HAP-1 (cell line): ENCODE results near the gene VAV2.

Source experiments
- DNase-seq, 2 experiments: peaks; one replicate each; pipeline ENCODE4 v3.0.0-alpha.2; 2016 to 2020; ENCODE audit warnings: low spot score in 2 of 2
- H3K27me3 ChIP-seq: fragments of 250-450 bp; sonication (Bioruptor Pico); 2 replicates; pipeline ENCODE4 v1.5.1; 2020; ENCODE audit warnings: low read depth, mild to moderate bottlenecking, moderate library complexity
- H3K36me3 ChIP-seq: fragments of 250-450 bp; sonication (Bioruptor Pico); replicated peaks from 2 replicates; pipeline ENCODE4 v1.5.1; 2020; ENCODE audit warnings: mild to moderate bottlenecking
- H3K4me1 ChIP-seq: fragments of 250-450 bp; sonication (Bioruptor Pico); 2 replicates; pipeline ENCODE4 v1.5.1; 2020; ENCODE audit warnings: mild to moderate bottlenecking
- H3K4me3 ChIP-seq: fragments of 250-450 bp; sonication (Bioruptor Pico); 2 replicates; pipeline ENCODE4 v1.5.1; 2020; ENCODE audit warnings: mild to moderate bottlenecking, moderate library complexity
- H3K9me3 ChIP-seq: fragments of 250-450 bp; sonication (Bioruptor Pico); 2 replicates; pipeline ENCODE4 v1.5.1; 2020; ENCODE audit warnings: mild to moderate bottlenecking, moderate library complexity
- in situ Hi-C: fragments of 300-500 bp; cut with MboI; formaldehyde crosslinking; loops from 3 replicates; pipeline ENCODE4 v1.14.3; 2020; ENCODE audit warnings: low sequenced_read_pairs, inconsistent platforms, mixed read lengths

The VAV2 gene

GRCh38 chr9:133791735-133792649 lies 200.1 kb downstream of the VAV2 start:
- Histone ChIP-seq H3K36me3 (no peaks in the 10 kb centered on the region; the same call in none of the 2 replicates), H3K4me1 (no peaks in the 10 kb centered on the region), H3K4me3 (no peak overlapping the region), H3K9me3 (no peaks in the 10 kb centered on the region), H3K27me3 (no peaks in the 10 kb centered on the region)
- DNase-seq, result no peak
- in situ Hi-C loops, result loop anchor here (5.0 kb wide), 1 partner anchor 200 kb away; the partner anchor contains the start of gene VAV2

- H3K4me1 ChIP-seq, result no peaks in the 10 kb centered on the region
- no peaks in the 10 kb centered on the region for H3K9me3 ChIP-seq
- H3K36me3 ChIP-seq, result peaks cover 2% of the 10 kb centered on the region
- no peak for DNase-seq
- no peak overlapping the region for H3K4me3 ChIP-seq
- no peaks in the 10 kb centered on the region for H3K27me3 ChIP-seq
- in situ Hi-C loops, result loop anchor here (5.0 kb wide), 1 partner anchor 201 kb away; the partner anchor contains the start of gene VAV2
Measured at GRCh38 chr9:133791069-133791468, 201.1 kb downstream of the VAV2 start.

- no peak for DNase-seq
- no peaks in the 10 kb centered on the region for H3K27me3 ChIP-seq
- no peaks in the 10 kb centered on the region for H3K9me3 ChIP-seq
- H3K36me3 ChIP-seq, result peaks cover 6% of the 10 kb centered on the region
- no peaks in the 10 kb centered on the region for H3K4me1 ChIP-seq
- no peak overlapping the region for H3K4me3 ChIP-seq
- in situ Hi-C loops, result loop anchor here (5.0 kb wide), 1 partner anchor 203 kb away; the partner anchor contains the start of gene VAV2
Measured at GRCh38 chr9:133789778-133790177, 202.3 kb downstream of the VAV2 start.

GRCh38 chr9:133788819-133789717 lies 203.1 kb downstream of the VAV2 start:
- H3K4me1 ChIP-seq, result no peaks in the 10 kb centered on the region
- in situ Hi-C loops, result no loop called here
- no peak overlapping the region for H3K4me3 ChIP-seq
- DNase-seq, result no peak
- no peaks in the 10 kb centered on the region for H3K27me3 ChIP-seq
- H3K36me3 ChIP-seq, result peaks cover 9% of the 10 kb centered on the region
- no peaks in the 10 kb centered on the region for H3K9me3 ChIP-seq

GRCh38 chr9:133788045-133788818 lies 203.9 kb downstream of the VAV2 start:
- no peaks in the 10 kb centered on the region for H3K4me1 ChIP-seq
- H3K9me3 ChIP-seq, result no peaks in the 10 kb centered on the region
- in situ Hi-C loops, result no loop called here
- no peaks in the 10 kb centered on the region for H3K27me3 ChIP-seq
- DNase-seq, result no peak
- peaks cover 9% of the 10 kb centered on the region; the same call in 1 of the 2 replicates for H3K36me3 ChIP-seq
- no peak overlapping the region for H3K4me3 ChIP-seq

- no peak overlapping the region for H3K4me3 ChIP-seq
- in situ Hi-C loops, result no loop called here
- no peaks in the 10 kb centered on the region for H3K4me1 ChIP-seq
- peak; percentile 12 to 70 for DNase-seq
- peaks cover 9% of the 10 kb centered on the region; the same call in 1 of the 2 replicates for H3K36me3 ChIP-seq
- H3K27me3 ChIP-seq, result no peaks in the 10 kb centered on the region
- H3K9me3 ChIP-seq, result no peaks in the 10 kb centered on the region
Measured at GRCh38 chr9:133787754-133788025, 204.4 kb downstream of the VAV2 start.

GRCh38 chr9:133786907-133787753 lies 205.0 kb downstream of the VAV2 start:
- Histone ChIP-seq H3K9me3 (no peaks in the 10 kb centered on the region), H3K36me3 (peaks cover 9% of the 10 kb centered on the region; the same call in 1 of the 2 replicates), H3K4me3 (no peak overlapping the region), H3K4me1 (no peaks in the 10 kb centered on the region), H3K27me3 (no peaks in the 10 kb centered on the region)
- in situ Hi-C loops, result no loop called here
- no peak for DNase-seq

- H3K4me3 ChIP-seq, result no peak overlapping the region
- H3K9me3 ChIP-seq, result no peaks in the 10 kb centered on the region
- in situ Hi-C loops, result no loop called here
- DNase-seq, result no peak
- no peaks in the 10 kb centered on the region for H3K27me3 ChIP-seq
- H3K36me3 ChIP-seq, result peaks cover 9% of the 10 kb centered on the region; the same call in 1 of the 2 replicates
- H3K4me1 ChIP-seq, result no peaks in the 10 kb centered on the region
Measured at GRCh38 chr9:133786371-133786753, 205.8 kb downstream of the VAV2 start.

GRCh38 chr9:133785753-133786370 lies 206.3 kb downstream of the VAV2 start:
- no peaks in the 10 kb centered on the region for H3K4me1 ChIP-seq
- in situ Hi-C loops, result no loop called here

GRCh38 chr9:133784731-133785561 lies 207.2 kb downstream of the VAV2 start:
- H3K36me3 ChIP-seq, result peaks cover 16% of the 10 kb centered on the region
- H3K4me1 ChIP-seq, result no peaks in the 10 kb centered on the region
- in situ Hi-C loops, result no loop called here

More at GRCh38 chr9:133785753-133786370, 206.3 kb downstream of the VAV2 start:
- no peak for DNase-seq
- Histone ChIP-seq H3K9me3 (no peaks in the 10 kb centered on the region), H3K36me3 (peaks cover 13% of the 10 kb centered on the region; the same call in 1 of the 2 replicates), H3K4me3 (no peak overlapping the region), H3K27me3 (no peaks in the 10 kb centered on the region)

GRCh38 chr9:133783331-133783731 lies 208.8 kb downstream of the VAV2 start:
- in situ Hi-C loops, result no loop called here
- peaks cover 18% of the 10 kb centered on the region for H3K36me3 ChIP-seq
- H3K4me3 ChIP-seq, result no peak overlapping the region
- no peaks in the 10 kb centered on the region for H3K4me1 ChIP-seq
- no peak for DNase-seq
- no peaks in the 10 kb centered on the region for H3K27me3 ChIP-seq
- no peaks in the 10 kb centered on the region for H3K9me3 ChIP-seq

More at GRCh38 chr9:133784731-133785561, 207.2 kb downstream of the VAV2 start:
- Histone ChIP-seq H3K27me3 (no peaks in the 10 kb centered on the region), H3K4me3 (no peak overlapping the region), H3K9me3 (no peaks in the 10 kb centered on the region)
- DNase-seq, result no peak
